Loucy (cell line): ENCODE data around the gene IFNK.

Source experiments
- EZH2phosphoT487 ChIP-seq: fragments of 200-600 bp; IDR thresholded peaks from 2 replicates; pipeline ENCODE4 v1.6.1; 2018; ENCODE audit warnings: antibody characterized with exemption, mild to moderate bottlenecking, moderate library complexity, borderline replicate concordance
- TF ChIP-seq, protein P1 (sequence below): fragments of 200-600 bp; sonication (generic); conservative IDR thresholded peaks from 2 replicates; pipeline ENCODE4 v1.5.1; 2014; ENCODE audit warnings: mild to moderate bottlenecking, antibody characterized with exemption, low read length

DNA sequence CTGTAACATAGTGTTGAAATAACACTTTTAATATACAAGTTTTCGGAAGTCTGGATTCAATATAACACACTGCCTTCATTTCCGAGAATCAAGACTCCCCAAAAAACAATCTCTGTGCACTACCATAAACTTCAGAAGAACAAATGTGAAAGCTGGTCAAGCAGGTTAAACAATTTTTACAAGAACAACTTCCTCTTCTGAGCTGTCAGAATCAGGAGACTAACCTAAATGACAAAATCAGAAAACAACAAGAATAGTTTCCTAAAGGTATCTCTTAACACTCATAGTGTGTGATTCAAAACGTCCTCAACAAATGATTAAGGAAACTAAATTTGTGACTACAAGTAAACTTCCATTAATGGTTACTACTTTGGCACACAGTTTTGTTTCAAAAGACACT is 37.6 kb downstream of the IFNK start:
- TF ChIP-seq, protein P1, sequence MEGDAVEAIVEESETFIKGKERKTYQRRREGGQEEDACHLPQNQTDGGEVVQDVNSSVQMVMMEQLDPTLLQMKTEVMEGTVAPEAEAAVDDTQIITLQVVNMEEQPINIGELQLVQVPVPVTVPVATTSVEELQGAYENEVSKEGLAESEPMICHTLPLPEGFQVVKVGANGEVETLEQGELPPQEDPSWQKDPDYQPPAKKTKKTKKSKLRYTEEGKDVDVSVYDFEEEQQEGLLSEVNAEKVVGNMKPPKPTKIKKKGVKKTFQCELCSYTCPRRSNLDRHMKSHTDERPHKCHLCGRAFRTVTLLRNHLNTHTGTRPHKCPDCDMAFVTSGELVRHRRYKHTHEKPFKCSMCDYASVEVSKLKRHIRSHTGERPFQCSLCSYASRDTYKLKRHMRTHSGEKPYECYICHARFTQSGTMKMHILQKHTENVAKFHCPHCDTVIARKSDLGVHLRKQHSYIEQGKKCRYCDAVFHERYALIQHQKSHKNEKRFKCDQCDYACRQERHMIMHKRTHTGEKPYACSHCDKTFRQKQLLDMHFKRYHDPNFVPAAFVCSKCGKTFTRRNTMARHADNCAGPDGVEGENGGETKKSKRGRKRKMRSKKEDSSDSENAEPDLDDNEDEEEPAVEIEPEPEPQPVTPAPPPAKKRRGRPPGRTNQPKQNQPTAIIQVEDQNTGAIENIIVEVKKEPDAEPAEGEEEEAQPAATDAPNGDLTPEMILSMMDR = no peak
- TF ChIP-seq EZH2phosphoT487 = no peak
